Right renal cortex interstitium (tissue), 3 donors: ENCODE data around the gene GAS2. TPM values are rescaled to one million over a fixed set of nuclear protein-coding genes. Genes with fewer than 3 reads are reported as not detected.

Source experiments
- DNase-seq, 3 donors: peaks; one replicate each; pipeline ENCODE4 v3.0.0-alpha.2; 2013; ENCODE audit warnings: low read depth in 3 of 3, low spot score in 2 of 3
- polyA plus RNA-seq, 3 donors: library from polyadenylated mRNA; unstranded; fragments of 120-200 nt; gene quantifications; one replicate each; pipeline ENCODE4 v1.2.1, GENCODE V29; 2013; ENCODE audit not compliant: insufficient read length in 3 of 3

Gene GAS2
- polyA plus RNA-seq, 3 donors: 10.6 to 12.7 (median 10.8) TPM

DNA sequence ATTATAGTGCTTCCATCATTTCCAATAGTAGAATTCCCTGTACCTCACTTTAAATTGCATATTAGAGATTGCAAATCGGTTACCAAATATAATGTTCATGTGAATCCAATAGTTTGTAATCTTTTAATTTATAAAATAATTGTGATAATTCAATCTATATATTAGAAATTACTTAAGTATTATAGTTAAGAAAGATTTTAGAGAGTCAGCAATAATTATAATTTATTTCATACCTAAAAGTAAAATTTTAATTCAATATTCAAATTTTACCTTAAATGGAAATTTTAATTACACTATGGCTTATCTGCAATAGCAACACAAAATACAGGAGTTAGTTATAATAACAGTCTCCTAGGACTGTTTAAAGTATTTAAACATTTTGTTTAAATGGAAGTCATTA lies 180.3 kb downstream of the GAS2 start:
- no peak for DNase-seq

DNA sequence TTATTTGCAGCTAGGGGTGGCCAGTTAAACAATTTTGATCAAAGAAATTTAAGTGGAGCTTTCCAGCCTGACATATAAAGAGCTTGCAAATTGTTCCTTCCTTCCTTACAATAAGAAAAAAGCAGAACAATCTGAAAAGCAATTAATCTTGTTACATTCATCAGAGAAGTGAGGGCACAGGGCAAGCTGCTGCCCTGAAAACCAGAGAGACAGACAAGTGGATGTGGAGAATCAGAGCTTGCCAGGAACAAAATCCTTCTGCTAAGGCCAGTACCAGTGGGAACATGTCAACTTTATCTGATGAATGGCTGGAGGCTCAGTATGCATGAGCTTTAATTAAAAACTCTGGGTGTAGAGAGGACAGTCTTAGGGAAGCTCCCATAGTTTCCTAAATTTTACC lies 185.1 kb downstream of the GAS2 start:
- DNase-seq: no peak

DNA sequence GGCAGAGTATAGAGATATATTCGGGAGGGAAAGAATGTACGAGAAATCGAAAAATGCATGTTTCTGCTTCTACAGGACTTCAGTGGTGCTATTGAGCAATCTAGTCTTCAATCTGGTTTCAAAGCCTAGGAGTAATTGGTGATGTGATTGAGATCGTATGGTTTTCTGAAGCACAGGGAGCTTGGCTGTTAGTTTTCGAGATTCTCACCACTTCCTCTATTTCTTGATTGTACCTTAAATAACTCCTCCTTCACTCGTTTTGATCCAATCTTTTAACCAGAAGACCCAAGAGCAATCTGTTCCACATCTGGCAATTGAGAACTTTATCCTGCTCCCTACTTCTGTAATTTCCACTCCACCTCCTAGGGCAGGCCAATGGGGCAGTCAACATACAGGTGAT lies 193.3 kb downstream of the GAS2 start:
- no peak for DNase-seq

GRCh38 chr11:22860241-22860640 lies 193.8 kb downstream of the GAS2 start, which contains the start of gene CCDC179:
TSS of gene CCDC179 (minus strand) at chr11:22860474. CDS start at chr11:22860421, 53 bp downstream.
- DNase-seq: no peak

Other genes with a start within 250 kb of the GAS2 start
- 10 to 100 TPM; 17.4 to 18.6 (median 18.1) TPM for gene FANCF, start 40.8 kb upstream of the GAS2 start, polyA plus RNA-seq
- 10 to 100 TPM; 40.2 to 46.0 (median 43.8) TPM for gene SVIP, start 163.2 kb downstream of the GAS2 start, polyA plus RNA-seq
- not detected for gene CCDC179, start 193.9 kb downstream of the GAS2 start, polyA plus RNA-seq